ENCODE measurements around the gene CRACR2A. TPM values are rescaled to one million over a fixed set of nuclear protein-coding genes. Genes with fewer than 3 reads are reported as not detected.

The CRACR2A gene
- total RNA-seq, 2 donors from 2014 or later = 6.0 to 10.9 TPM

- no peaks in the 10 kb centered on the region for H3K36me3 ChIP-seq
- no peaks in the 10 kb centered on the region for H3K9me3 ChIP-seq
- no peak overlapping the region for H3K4me3 ChIP-seq
- peaks cover 0 to 15% of the 10 kb centered on the region in 2 donors for H3K4me1 ChIP-seq
- H3K27ac ChIP-seq = no peak overlapping the region
- H3K27me3 ChIP-seq = no peaks in the 10 kb centered on the region
- TF ChIP-seq CTCF (IDR thresholded peaks at IDR 0.05) = no peak
- DNase-seq (ENCODE audit: low spot score) = peak; percentile 42
Measured at GRCh38 chr12:3668479-3669165, 84.3 kb downstream of the CRACR2A start.

- Histone ChIP-seq H3K36me3 (no peaks in the 10 kb centered on the region), H3K4me1 (peaks cover 0 to 15% of the 10 kb centered on the region in 2 donors), H3K27me3 (no peaks in the 10 kb centered on the region), H3K27ac (no peak overlapping the region), H3K9me3 (no peaks in the 10 kb centered on the region), H3K4me3 (no peak overlapping the region)
- TF ChIP-seq CTCF (IDR thresholded peaks at IDR 0.05) = no peak
- peak; percentile 4 for DNase-seq (ENCODE audit: low spot score)
Measured at GRCh38 chr12:3667485-3667884, 85.4 kb downstream of the CRACR2A start.

- no peak overlapping the region for H3K27ac ChIP-seq
- DNase-seq (ENCODE audit: low spot score) = no peak
- H3K9me3 ChIP-seq = no peaks in the 10 kb centered on the region
- H3K4me3 ChIP-seq = no peak overlapping the region
- no peaks in the 10 kb centered on the region for H3K27me3 ChIP-seq
- H3K36me3 ChIP-seq = no peaks in the 10 kb centered on the region
- H3K4me1 ChIP-seq = peaks cover 0 to 15% of the 10 kb centered on the region in 2 donors
- TF ChIP-seq CTCF (IDR thresholded peaks at IDR 0.05) = no peak
Measured at GRCh38 chr12:3666441-3666840, 86.5 kb downstream of the CRACR2A start.

- Histone ChIP-seq H3K9me3 (no peaks in the 10 kb centered on the region), H3K36me3 (no peaks in the 10 kb centered on the region), H3K4me1 (peaks cover 0 to 7% of the 10 kb centered on the region in 2 donors), H3K27ac (no peak overlapping the region), H3K4me3 (no peak overlapping the region), H3K27me3 (no peaks in the 10 kb centered on the region)
- DNase-seq (ENCODE audit: low spot score) = no peak
- TF ChIP-seq CTCF (IDR thresholded peaks at IDR 0.05) = no peak
Measured at GRCh38 chr12:3662521-3662921, 90.4 kb downstream of the CRACR2A start.

GRCh38 chr12:3661028-3661427 lies 91.9 kb downstream of the CRACR2A start:
- TF ChIP-seq CTCF (IDR thresholded peaks at IDR 0.05) = no peak
- peaks cover 0 to 7% of the 10 kb centered on the region in 2 donors for H3K4me1 ChIP-seq

More at GRCh38 chr12:3661028-3661427, 91.9 kb downstream of the CRACR2A start:
- no peak for DNase-seq (ENCODE audit: low spot score)
- Histone ChIP-seq H3K36me3 (no peaks in the 10 kb centered on the region), H3K27me3 (no peaks in the 10 kb centered on the region), H3K9me3 (no peaks in the 10 kb centered on the region), H3K27ac (no peak overlapping the region), H3K4me3 (no peak overlapping the region)

Measured in right atrium auricular region (tissue), 2 donors.